ENCODE measurements around the gene SPATA46.

Gene SPATA46

GRCh38 chr1:162375463-162375862 lies 1.2 kb downstream of the SPATA46 start:
- DNase-seq (ENCODE audit: low read depth in 2 of 2, low spot score in 1 of 2) = no peak

DNA sequence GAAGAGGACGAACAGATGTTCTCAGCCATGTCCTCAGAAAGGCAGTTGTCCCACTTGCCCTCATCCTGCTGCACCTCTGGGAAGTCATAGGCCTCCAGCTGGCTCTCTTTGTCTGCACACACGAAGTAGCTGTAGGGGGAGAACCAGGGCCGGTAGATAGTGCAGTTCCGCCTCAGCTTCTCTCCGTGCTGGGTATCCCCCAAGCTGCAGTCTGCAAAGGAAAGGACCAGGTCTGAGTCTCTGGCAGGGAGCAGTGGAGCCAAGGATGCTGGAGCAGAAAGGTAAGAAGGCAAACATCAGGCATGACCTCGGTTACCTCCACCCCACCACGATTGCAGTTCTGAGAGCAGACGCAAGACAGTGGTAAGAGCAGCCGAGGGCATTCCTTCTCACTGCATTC lies 2.2 kb downstream of the SPATA46 start:
- DNase-seq (ENCODE audit: low read depth in 2 of 2, low spot score in 1 of 2) = no peak

DNA sequence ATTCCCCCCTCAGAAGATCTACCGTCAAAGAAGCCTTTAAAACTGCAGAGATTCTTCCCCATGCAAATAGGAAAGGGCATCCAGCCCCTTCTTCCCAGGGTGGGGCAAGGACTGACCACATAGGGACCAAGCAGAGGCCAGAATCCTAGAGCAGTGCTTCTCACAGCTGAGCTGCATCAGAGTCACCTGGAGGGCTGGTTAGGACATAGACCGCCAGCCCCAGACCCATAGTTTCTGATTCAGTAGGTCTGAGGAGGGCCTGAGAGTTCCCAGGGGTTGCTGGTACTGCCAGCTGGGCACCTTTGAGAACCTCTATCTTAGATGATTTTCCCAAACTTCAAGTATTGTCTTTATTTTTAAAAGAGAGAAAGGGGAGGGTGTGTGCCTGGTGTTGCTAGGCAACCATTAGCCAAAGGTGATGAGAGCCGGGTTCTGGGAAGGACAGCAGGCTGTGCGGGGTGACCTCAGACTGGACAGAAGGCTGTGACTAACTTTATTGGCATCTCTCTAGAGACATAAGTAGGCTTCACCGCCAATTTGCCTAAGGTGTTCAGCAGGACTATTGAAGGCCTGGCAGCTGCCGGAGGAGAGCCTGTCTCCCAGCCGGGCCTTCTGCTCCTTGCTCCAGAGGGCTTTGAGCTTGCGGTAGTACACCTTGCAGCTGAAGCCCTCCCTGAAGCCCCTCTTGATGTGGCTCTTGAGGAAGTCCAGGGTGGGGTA lies 3.0 kb downstream of the SPATA46 start:
- DNase-seq (ENCODE audit: low read depth in 2 of 2, low spot score in 1 of 2) = no peak

DNA sequence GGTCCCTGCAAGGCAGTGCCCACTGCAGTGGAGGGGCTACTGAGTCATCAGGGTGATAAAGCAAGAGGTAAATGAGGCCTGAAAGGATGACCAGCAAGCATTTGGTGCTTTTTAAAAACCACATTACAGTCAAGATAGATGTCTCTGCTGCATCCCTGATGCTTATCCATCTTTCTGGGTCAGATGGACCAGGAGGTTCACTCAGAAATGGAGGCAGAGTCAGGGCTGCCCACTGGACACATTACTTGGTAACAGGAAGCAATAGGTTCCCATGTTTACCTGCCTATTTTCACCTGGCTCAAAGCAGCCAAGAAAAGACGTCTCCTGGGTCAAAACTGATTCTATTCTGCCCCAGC lies 3.6 kb downstream of the SPATA46 start:
- DNase-seq (ENCODE audit: low read depth in 2 of 2, low spot score in 1 of 2) = no peak

DNA sequence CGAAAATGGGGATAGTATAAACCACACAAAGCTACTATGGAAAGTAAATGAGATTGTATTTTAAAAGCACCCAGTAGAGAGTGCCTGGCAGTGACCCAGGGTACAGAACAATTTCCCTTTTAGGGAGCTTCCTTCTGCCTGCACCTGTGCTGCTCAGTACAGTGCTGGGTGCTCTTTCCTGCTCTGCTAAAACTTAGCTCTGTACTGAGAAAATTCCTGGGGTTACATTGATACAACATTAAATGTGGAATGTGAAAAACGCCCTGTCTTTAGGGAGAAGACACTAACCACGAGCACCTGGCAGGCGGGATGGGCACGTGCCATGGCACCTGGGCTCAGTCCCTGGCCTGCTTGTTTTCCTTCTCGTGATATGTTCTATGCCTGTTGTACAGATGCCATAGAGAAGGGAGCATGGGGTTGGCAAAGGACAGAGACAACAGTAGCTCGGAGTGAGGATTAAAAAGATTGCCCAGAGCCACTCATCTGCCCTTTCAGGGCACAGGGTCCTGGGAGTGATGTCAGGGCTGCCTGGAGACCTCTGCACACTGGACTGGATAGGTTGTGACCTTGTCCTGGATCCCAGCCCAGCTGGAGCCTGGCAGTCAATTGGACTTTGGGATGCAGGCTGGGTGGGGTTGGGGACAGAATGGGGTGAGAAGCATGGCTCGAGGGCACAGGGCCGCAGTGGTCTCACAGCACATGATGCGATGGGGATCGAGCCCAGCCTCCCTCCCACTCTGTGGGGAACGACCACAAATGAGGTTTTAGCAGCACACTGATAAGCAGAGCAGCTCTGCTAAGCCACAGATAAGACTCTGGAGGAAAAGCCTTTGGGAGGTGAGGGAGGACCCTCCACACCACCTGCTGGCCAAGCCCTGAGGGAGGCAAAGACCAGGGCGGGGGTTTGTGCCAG lies 4.2 kb downstream of the SPATA46 start:
- DNase-seq (ENCODE audit: low read depth in 2 of 2, low spot score in 1 of 2) = no peak

GRCh38 chr1:162371611-162372010 lies 5.0 kb downstream of the SPATA46 start:
- DNase-seq (ENCODE audit: low read depth in 2 of 2, low spot score in 1 of 2) = no peak

DNA sequence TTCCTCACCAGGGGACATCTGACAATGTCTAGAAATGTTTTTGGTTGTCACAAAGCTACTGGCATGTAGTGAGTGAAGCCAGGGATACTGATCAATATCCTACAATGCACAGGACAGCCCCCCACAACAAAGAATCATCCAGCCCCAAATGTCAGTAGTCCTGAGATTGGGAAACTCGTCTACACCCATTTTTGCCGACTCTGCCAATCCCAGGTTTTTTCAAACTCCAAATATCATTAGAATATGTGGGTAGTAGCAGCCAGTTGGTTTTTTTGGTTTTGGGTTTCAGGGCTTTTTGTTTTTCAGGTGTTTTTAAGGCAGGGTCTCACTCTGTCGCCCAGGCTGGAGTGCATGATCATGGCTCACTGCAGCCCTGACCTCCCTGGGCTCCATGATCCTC lies 5.9 kb downstream of the SPATA46 start:
- DNase-seq (ENCODE audit: low read depth in 2 of 2, low spot score in 1 of 2) = no peak

DNA sequence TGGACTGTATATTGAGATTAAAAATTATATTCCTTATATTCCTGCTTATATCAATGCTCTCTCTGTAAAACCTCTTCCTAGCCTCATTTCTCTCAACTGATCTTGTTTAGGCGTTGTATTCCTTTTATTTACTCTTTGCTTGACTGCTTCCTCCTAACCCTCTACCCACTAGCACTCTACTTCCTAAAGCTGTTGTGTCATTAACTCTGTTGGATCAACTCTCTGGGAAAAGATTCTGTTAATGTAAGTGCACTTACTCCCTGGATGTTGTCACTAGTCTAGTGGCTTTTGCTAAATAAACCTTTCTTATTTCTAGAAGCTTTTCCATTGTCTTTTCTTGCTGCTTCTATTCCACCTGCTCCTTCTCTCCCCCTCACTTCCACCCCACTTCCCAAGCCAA lies 6.5 kb downstream of the SPATA46 start:
- DNase-seq (ENCODE audit: low read depth in 2 of 2, low spot score in 1 of 2) = no peak

GRCh38 chr1:162369571-162369970 lies 7.1 kb downstream of the SPATA46 start:
- no peak for DNase-seq (ENCODE audit: low read depth in 2 of 2, low spot score in 1 of 2)

DNA sequence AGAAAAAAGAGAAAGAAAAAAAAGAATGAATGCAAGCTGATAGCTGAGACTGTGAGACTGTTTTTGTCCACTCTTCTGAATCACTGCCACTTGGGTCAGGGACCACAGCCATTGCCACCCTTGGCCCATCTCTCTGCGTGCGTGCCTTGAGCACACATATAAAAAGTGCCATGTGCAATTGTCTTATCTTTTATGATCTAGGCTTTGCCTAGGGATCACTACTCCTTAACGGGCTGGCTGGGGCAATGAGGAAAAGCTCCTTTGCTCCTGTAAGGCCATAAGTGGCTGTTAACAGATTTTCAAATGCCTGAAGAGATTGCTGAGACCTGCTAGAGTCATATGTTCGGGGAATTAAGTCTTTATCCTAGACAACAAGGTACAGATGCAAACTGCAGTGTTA lies 8.2 kb downstream of the SPATA46 start:
- no peak for DNase-seq (ENCODE audit: low read depth in 2 of 2, low spot score in 1 of 2)

DNA sequence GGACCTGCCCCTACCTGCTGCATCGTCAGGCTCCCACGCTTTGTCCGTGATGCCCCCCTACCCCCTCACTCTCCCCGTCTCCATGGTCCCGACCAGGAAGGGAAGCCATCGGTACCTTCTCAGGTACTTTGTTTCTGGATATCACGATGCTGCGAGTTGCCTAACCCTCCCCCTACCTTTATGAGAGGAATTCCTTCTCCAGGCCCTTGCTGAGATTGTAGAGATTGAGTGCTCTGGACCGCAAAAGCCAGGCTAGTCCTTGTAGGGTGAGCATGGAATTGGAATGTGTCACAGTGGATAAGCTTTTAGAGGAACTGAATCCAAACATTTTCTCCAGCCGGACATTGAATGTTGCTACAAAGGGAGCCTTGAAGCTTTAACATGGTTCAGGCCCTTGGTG lies 8.9 kb downstream of the SPATA46 start:
- no peak for DNase-seq (ENCODE audit: low read depth in 2 of 2, low spot score in 1 of 2)

- DNase-seq (ENCODE audit: low read depth in 2 of 2, low spot score in 1 of 2) = no peak
Measured at GRCh38 chr1:162367073-162367472, 9.6 kb downstream of the SPATA46 start.

GRCh38 chr1:162366671-162367070 lies 10.0 kb downstream of the SPATA46 start:
- no peak for DNase-seq (ENCODE audit: low read depth in 2 of 2, low spot score in 1 of 2)

DNA sequence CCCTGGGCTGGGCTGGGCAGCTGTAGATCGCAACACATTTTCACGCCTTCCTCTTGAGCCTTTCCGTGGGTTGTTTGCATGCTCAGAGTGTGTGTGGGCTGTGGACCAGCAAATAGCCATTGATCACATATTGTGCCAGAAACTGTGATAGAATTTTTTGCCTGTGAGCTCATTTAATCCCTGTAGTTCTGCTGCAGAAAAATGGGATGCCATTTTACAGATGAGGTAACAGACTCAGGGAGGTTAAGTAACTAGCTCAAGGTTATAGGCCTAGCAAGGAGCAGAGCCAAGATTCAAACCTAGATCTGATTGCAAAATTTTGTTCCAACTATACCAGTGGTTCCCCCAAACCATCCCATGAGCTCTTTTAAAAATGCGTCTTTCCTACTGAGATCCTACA lies 10.5 kb downstream of the SPATA46 start:
- no peak for DNase-seq (ENCODE audit: low read depth in 2 of 2, low spot score in 1 of 2)

DNA sequence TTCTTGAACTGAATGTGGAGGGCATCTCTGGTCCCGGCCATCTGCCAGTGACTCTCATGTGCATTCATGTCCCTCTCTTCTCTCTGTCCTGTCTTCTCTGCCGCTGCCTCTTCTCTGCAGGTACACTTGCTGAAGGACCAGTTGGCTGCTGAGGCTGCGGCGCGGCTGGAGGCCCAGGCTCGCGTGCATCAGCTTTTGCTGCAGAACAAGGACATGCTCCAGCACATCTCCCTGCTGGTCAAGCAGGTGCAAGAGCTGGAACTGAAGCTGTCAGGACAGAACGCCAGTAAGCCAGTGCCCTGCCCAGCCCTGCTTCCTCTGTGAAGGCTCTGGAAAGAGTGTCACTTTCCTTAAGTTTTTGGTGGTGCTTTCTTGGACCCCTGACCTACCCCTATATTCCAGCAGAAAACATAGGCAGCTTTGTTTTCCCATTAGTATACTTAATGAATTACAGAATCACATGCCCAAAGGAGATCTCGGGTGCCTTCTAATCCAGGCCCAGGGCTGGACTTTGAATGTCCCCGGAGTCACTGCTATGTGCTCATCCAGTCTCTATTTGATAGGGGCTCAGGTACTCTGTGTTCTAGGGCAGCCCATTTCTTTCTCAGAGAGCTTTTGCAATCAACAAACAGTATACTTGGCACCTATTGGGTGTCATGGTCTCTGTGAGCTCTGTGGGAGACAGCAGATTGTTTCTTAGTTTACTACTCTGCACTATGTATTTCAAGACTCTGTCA lies 11.2 kb downstream of the SPATA46 start:
- no peak for DNase-seq (ENCODE audit: low read depth in 2 of 2, low spot score in 1 of 2)

DNA sequence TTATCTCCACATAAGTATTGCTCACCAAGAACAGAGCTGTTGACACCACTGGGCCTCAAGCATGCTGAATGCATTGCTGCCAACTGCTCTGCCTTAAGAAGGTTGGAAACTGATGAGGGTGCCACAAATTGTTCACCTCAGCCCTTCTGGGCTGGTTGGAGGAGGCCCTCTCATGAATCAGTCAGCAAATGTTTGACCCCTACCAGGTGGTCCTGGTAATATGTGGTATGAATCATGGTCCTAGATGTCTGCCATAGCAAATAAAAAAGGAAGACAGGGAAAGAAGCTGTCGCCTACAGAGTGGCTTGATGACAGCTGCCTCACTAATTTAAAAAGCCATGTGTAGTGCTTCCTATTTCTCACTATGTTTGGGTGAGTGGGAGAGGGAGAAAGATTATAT lies 12.2 kb downstream of the SPATA46 start:
- DNase-seq (ENCODE audit: low read depth in 2 of 2, low spot score in 1 of 2) = no peak

GRCh38 chr1:162363823-162364222 lies 12.8 kb downstream of the SPATA46 start:
- DNase-seq (ENCODE audit: low read depth in 2 of 2, low spot score in 1 of 2) = no peak

GRCh38 chr1:162361349-162361748 lies 15.3 kb downstream of the SPATA46 start:
- no peak for DNase-seq (ENCODE audit: low read depth in 2 of 2, low spot score in 1 of 2)

GRCh38 chr1:162360874-162361260 lies 15.8 kb downstream of the SPATA46 start:
- no peak for DNase-seq (ENCODE audit: low read depth in 2 of 2, low spot score in 1 of 2)

- DNase-seq (ENCODE audit: low read depth in 2 of 2, low spot score in 1 of 2) = no peak
Measured at GRCh38 chr1:162360237-162360873, 16.3 kb downstream of the SPATA46 start.

DNA sequence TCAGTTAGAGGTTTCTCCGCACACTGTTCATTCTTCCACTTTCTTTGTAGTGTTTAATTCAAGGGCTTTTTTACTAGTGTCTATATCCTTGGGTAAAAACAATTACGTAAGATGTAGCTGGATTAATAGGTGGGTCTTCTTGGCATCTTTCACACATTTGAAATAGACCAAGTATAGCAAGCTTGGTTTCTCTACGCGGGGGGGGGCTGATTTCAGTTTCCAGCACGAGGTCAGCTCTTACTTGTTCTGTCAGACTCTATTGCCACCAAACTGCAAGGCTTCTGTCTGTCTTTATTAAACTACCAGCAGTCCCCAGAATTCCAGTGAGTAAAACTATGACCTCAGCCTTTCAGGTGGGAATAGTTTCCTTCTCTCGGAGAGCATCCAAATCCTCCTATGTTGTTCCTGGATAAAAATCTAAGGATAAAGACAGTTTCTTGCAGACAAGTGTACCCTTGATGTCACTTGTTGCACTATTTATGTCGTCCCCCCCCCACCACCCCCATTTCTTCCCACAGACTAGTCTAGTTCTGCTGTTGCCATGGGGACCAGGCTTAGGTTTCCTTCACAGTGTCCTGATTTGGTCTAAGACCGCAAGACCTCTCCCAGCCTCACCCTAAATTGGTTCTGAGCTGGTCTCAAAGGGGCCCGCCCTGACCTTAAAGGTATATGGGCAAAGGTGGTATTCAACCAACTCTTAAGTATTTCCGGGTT lies 17.0 kb downstream of the SPATA46 start:
- no peak for DNase-seq (ENCODE audit: low read depth in 2 of 2, low spot score in 1 of 2)

All from stimulated activated CD8-positive, alpha-beta memory T cell treated with anti-CD3 and anti-CD28 coated beads, Interleukin-4, amount 100 ng/mL, for 4 hours (primary cell).